ENCODE measurements around the gene EFNA5. TPM values are rescaled to one million over a fixed set of nuclear protein-coding genes. Genes with fewer than 3 reads are reported as not detected.

Gene EFNA5
- total and polyA plus RNA-seq, 2 experiments from 2014 or later: 8.5 to 18.8 TPM

- peaks cover 10% of the 10 kb centered on the region for H3K79me2 ChIP-seq
- H3K27ac ChIP-seq: peak overlapping the region; percentile 18
- H3K4me3 ChIP-seq: no peak overlapping the region
- H3K4me2 ChIP-seq: no peak overlapping the region
- no peak for DNase-seq (ENCODE audit: low spot score)
- no peaks in the 10 kb centered on the region for H4K20me1 ChIP-seq (ENCODE audit: insufficient read depth, poor library complexity, severe bottlenecking)
- 77% methylated on average over 2 of the region's 2 CpGs for WGBS (ENCODE audit: low lambda C conversion rate, missing lambda C conversion rate)
- no peaks in the 10 kb centered on the region for H3K9me2 ChIP-seq (replicated peaks; ENCODE audit: insufficient read depth)
- H3K4me1 ChIP-seq (ENCODE audit: insufficient read depth): no peaks in the 10 kb centered on the region
- TF ChIP-seq CTCF (IDR thresholded peaks at IDR 0.05; ENCODE audit: poor library complexity) (no peak), EZH2phosphoT487 (IDR thresholded peaks at IDR 0.05; ENCODE audit: low read depth, severe bottlenecking, unreplicated experiment) (no peak), EZH2 (IDR thresholded peaks at IDR 0.05; ENCODE audit: borderline replicate concordance) (no peak)
- H3K36me3 ChIP-seq (replicated peaks; ENCODE audit: insufficient read depth, low read depth): no peaks in the 10 kb centered on the region
- no peaks in the 10 kb centered on the region for H3K27me3 ChIP-seq
- H3K9me3 ChIP-seq (ENCODE audit: low read depth): no peaks in the 10 kb centered on the region
- H2AFZ ChIP-seq: no peak overlapping the region
Observed at GRCh38 chr5:107487056-107487542, 183.6 kb downstream of the EFNA5 start.

- WGBS (ENCODE audit: low lambda C conversion rate, missing lambda C conversion rate): 77% methylated on average over 2 of the region's 2 CpGs
- no peaks in the 10 kb centered on the region for H3K27me3 ChIP-seq
- no peaks in the 10 kb centered on the region for H3K9me2 ChIP-seq (replicated peaks; ENCODE audit: insufficient read depth)
- no peaks in the 10 kb centered on the region for H3K4me1 ChIP-seq (ENCODE audit: insufficient read depth)
- H3K4me2 ChIP-seq: no peak overlapping the region
- H3K9me3 ChIP-seq (ENCODE audit: low read depth): no peaks in the 10 kb centered on the region
- H3K36me3 ChIP-seq (replicated peaks; ENCODE audit: insufficient read depth, low read depth): no peaks in the 10 kb centered on the region
- no peak overlapping the region for H3K4me3 ChIP-seq
- TF ChIP-seq EZH2phosphoT487 (IDR thresholded peaks at IDR 0.05; ENCODE audit: low read depth, severe bottlenecking, unreplicated experiment) (no peak), CTCF (IDR thresholded peaks at IDR 0.05; ENCODE audit: poor library complexity) (no peak)
- no peaks in the 10 kb centered on the region for H4K20me1 ChIP-seq (ENCODE audit: insufficient read depth, poor library complexity, severe bottlenecking)
- H3K79me2 ChIP-seq: peaks cover 10% of the 10 kb centered on the region
- no peak overlapping the region for H2AFZ ChIP-seq
- DNase-seq (ENCODE audit: low spot score): no peak
- peak overlapping the region; percentile 18 for H3K27ac ChIP-seq
Observed at GRCh38 chr5:107486489-107486888, 184.2 kb downstream of the EFNA5 start.

- Histone ChIP-seq H3K79me2 (peaks cover 10% of the 10 kb centered on the region), H3K27ac (no peak overlapping the region), H4K20me1 (ENCODE audit: insufficient read depth, poor library complexity, severe bottlenecking) (no peaks in the 10 kb centered on the region), H3K4me2 (no peak overlapping the region), H3K36me3 (replicated peaks; ENCODE audit: insufficient read depth, low read depth) (no peaks in the 10 kb centered on the region), H3K9me2 (replicated peaks; ENCODE audit: insufficient read depth) (no peaks in the 10 kb centered on the region), H3K4me3 (no peak overlapping the region), H3K27me3 (no peaks in the 10 kb centered on the region), H3K4me1 (ENCODE audit: insufficient read depth) (no peaks in the 10 kb centered on the region), H2AFZ (no peak overlapping the region), H3K9me3 (ENCODE audit: low read depth) (no peaks in the 10 kb centered on the region)
- TF ChIP-seq CTCF (IDR thresholded peaks at IDR 0.05; ENCODE audit: poor library complexity) (no peak), EZH2phosphoT487 (IDR thresholded peaks at IDR 0.05; ENCODE audit: low read depth, severe bottlenecking, unreplicated experiment) (no peak), EZH2 (IDR thresholded peaks at IDR 0.05; ENCODE audit: borderline replicate concordance) (no peak)
- DNase-seq (ENCODE audit: low spot score): no peak
Observed at GRCh38 chr5:107485184-107485583, 185.6 kb downstream of the EFNA5 start.

GRCh38 chr5:107484281-107484680, 186.5 kb downstream of the EFNA5 start:
- WGBS (ENCODE audit: low lambda C conversion rate, missing lambda C conversion rate): 87% methylated on average over 4 of the region's 4 CpGs
- Histone ChIP-seq H3K4me3 (no peak overlapping the region), H3K9me2 (replicated peaks; ENCODE audit: insufficient read depth) (no peaks in the 10 kb centered on the region), H3K9me3 (ENCODE audit: low read depth) (no peaks in the 10 kb centered on the region), H3K27ac (no peak overlapping the region), H3K79me2 (peaks cover 15% of the 10 kb centered on the region), H3K36me3 (replicated peaks; ENCODE audit: insufficient read depth, low read depth) (no peaks in the 10 kb centered on the region), H2AFZ (no peak overlapping the region), H3K27me3 (no peaks in the 10 kb centered on the region), H4K20me1 (ENCODE audit: insufficient read depth, poor library complexity, severe bottlenecking) (no peaks in the 10 kb centered on the region), H3K4me2 (no peak overlapping the region), H3K4me1 (ENCODE audit: insufficient read depth) (no peaks in the 10 kb centered on the region)
- TF ChIP-seq EZH2phosphoT487 (IDR thresholded peaks at IDR 0.05; ENCODE audit: low read depth, severe bottlenecking, unreplicated experiment) (no peak), CTCF (IDR thresholded peaks at IDR 0.05; ENCODE audit: poor library complexity) (no peak), EZH2 (IDR thresholded peaks at IDR 0.05; ENCODE audit: borderline replicate concordance) (no peak)
- no peak for DNase-seq (ENCODE audit: low spot score)
